GM21786 (cell line): ENCODE results near the gene GALNTL6.

Experiments used
- ATAC-seq: cut with Tn5 transposase; IDR thresholded peaks from one replicate; pipeline ENCODE4 v1.9.1; 2021; ENCODE audit not compliant: unreplicated experiment

Gene GALNTL6

DNA sequence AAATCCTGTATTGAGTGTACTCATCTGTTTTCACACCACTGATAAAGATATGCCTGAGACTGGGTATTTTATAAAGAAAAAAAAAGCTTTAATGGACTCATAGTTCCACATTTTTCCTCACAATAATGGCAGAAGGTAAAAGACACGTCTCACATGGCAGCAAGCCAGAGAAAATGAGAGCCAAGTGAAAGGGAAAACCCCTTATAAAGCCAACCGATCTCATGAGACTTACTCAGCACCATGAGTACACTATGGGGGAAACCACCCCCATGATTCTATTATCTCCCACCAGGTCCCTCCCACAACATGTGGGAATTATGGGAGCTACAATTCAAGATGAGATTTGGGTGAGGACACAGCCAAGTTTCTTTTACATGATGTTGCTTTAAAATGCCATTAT lies 171.9 kb downstream of the GALNTL6 start:
- ATAC-seq, result no peak

DNA sequence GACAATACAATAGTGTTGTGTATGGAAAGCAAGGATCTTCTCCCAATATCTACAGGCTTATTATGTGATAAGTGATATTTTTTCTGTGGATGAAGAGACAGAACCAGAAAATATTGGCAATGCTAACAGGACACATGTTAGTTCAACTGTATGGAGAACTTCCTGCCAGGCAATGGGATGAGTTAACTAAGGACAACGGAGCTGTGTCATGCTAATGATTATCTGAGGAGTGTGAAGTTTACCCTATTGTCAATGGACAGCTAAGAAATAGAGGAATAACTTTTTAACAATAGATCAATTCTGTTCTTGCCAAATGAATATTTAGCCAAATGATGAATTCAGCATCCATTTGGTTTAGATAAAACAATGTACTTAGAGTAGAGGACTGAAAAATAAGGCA lies 180.0 kb downstream of the GALNTL6 start:
- ATAC-seq, result no peak

DNA sequence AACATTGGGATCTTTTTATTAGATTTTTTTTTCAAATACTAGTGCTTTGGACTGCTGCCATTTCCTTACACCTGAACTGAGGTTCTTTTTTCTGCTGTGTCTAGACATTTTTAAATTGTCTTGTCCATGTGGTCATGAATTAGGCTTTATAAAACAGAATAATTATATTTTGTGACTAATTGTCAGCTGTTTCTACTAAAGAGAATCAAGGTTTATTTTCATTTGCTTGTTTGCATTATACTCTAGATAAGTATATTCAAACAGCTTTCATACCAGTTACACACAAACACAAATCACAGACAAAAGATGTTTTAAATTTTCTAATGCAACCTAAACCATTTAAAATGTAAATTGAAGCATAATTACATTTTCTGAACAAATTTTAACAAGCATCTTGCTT lies 194.7 kb downstream of the GALNTL6 start:
- ATAC-seq, result no peak

DNA sequence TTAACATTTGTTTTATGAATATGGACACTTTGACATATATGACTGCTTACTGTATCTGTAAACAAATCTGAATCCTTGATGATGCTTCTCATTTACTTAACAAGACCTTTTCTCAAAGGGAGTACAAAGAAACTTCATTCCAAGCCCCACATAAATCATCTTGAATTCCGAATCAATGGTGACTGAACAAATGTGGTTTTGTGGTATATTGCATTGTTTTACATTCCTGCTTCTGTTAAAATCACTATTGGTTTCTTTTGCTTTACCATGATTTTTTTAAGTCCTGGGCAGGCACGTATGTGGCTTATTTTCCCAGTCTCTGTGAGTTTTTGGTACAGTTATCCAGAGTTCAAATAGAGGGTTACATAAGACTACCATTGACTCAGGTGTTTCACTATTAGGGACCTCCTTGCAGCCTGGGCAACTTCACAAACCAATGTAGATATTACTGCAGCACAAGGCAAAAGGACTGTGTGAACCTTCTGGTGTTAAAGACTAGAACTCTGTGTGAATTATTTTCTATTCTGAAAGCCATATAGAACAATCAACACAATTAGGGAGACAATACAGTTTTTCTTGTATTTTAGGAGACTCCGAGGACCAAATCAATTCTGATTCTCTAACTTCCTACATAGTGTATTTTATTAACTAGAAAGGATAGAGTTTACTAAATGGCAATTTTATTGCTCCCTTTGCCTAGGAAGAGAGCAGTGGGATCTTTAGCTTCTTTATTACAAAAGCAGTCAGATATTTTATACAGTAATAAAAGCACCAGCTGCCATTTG lies 196.4 kb downstream of the GALNTL6 start:
- ATAC-seq, result no peak

DNA sequence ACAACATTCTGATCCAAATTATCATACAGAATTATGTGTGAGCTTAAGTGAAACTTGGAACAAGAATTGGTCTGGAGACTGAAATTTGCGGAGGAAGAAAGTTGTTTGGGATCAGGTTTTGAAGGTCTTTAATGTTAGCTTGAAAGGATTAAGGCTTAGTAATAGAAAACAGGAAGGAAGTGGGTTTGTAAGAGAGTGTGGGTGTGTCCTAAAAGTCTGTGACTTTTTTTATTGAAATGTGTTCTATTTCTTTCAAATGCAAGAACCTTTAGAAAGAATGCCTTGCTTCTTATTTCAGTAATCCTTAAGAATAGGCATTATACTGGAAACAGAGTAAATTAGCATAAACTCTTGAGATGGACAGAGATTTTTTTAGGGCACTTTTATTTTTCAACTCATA lies 198.0 kb downstream of the GALNTL6 start:
- ATAC-seq, result no peak

DNA sequence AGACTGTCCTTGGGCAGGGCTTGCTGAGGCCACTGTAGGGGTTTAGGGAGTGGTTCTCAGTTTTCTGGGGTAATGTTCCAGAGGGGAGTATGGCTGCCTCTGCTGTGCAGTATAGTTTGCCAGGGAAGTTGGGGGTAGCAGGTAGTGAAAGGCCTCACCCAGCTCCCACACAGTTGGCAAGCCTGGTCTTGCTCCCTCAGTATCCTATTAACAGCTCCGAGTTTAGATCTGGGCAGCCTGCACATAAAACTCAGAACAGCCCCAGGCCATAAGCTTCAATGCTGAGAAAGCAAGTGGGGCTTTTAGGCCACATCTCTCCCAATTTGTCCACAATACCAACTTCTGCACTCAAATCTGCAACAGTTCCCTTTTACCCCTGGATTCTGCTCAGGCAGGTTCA lies 205.2 kb downstream of the GALNTL6 start:
- no peak for ATAC-seq

DNA sequence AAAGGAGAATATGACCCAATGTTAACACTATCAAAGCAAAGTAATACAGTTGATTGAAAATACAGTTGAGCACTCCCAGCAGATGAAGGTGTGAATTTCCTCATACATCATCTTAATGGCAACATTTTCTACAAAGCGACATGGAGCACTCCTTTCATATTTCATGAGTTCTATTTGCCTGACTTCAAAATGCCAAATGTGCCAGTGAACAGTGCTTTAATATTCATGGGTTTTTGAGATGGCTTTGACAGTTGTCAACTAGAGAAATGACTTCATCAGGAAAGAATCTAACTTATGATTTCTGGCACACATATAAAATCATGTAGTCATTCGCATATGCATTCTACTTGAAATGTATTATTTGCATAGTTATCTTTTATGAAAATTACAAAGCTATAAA lies 222.4 kb downstream of the GALNTL6 start:
- ATAC-seq, result no peak

DNA sequence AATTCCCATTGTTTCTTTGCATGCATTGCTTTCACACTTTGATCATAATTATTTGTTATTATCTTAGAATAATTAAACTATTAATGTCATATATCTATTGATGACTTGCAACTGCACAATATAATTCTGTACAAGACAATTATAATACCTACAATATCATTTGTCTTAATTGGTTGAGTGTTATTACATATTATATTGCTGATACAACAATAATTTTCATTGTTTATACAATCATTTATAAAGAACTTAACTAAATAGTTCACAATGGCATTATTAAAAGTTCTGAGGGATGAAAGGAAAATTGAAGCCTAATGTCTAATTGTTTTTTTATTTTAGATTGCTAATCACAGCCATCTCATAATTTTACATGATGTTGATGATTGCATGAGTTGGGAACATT lies 227.6 kb downstream of the GALNTL6 start:
- ATAC-seq, result no peak

DNA sequence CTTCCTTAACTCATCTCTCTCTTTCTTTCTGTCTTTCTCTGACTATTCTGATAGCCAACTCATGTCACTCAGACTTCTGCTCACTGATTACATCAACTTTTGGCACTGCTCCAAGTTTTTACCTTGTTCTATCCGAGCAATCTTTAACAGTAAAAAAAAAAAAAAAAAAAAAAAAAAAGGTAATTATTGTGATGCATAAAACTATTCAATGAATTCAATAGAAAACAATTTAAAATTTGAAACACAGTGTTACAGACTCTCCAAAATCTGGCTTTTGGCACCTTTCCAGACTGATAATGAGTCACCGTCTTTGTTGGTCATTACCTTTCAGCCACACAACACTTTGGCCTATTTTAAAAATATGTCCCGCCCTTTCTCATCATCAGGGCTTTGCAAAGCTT lies 229.5 kb downstream of the GALNTL6 start:
- no peak for ATAC-seq

DNA sequence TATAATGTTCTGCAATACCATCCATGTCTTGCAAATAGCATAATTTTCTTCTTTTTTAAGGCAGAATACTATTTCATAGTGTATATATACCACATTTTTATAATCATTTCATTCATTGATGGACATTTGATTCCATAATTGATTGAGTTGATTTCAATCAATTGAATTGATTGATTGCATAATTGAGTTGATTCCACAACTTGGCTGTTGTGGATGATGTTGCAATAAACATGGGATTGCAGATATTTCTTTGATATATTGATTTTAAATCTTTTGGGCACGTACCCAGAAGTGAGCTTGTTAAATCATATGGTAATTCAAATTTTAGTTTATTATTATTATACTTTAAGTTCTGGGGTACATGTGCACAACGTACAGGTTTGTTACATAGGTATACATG lies 232.8 kb downstream of the GALNTL6 start:
- ATAC-seq, result no peak

DNA sequence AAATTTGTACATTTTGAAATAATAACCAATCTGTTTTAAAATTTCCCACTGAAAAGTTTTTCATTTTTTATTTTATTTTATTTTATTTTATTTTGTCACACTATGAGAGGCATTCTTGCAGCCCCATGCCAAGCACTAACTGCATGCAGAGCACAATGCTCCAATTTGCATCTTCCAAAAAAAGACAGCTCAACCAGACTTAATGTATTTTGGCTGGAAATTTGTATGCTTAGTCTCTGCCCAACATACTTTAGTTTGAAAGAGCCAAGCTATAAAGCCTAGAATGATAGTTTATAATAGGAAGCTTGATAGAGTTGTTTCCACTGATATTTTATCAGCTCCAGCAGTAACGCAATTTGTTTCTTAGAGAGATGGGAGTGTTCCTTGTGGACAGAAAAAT lies 235.5 kb downstream of the GALNTL6 start:
- no peak for ATAC-seq

DNA sequence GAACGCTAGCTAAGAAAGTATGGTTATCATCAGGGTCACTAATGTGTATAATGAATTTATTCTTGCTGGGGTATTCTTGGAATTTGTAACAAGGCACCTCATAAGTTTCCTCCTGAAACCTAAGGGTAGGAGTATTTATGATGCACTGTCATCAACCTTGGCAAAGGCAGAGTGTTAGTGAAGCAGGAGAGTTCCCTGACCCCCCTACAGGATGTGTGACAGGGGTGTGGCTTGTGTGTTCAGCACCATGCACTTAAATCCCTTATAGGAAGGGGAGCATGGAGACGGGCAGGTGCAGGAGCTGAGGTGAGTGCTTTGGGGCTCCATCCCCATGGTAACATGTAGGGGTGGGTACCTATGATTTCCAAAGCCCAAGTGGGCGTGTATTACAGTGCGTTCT lies 237.7 kb downstream of the GALNTL6 start:
- no peak for ATAC-seq

DNA sequence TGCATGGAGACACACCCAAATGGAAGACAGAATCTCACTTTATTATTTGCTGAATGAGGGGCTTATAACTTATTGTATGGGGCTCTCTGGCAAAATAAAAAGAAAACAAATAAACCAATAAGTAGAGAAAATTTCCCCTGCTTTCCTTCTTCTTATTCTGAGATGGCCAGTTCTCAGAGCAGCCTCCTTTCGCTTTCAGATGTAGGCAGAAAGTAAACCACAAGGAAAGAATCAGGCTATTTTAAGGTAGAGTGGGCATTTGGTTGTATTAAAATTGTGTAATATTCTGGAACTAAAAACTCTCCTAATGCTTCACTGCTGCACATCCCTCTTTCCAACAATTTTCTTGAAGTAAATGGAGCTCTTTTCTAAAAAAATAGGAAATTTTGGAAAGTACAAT lies 241.8 kb downstream of the GALNTL6 start:
- ATAC-seq, result peak; percentile 91

DNA sequence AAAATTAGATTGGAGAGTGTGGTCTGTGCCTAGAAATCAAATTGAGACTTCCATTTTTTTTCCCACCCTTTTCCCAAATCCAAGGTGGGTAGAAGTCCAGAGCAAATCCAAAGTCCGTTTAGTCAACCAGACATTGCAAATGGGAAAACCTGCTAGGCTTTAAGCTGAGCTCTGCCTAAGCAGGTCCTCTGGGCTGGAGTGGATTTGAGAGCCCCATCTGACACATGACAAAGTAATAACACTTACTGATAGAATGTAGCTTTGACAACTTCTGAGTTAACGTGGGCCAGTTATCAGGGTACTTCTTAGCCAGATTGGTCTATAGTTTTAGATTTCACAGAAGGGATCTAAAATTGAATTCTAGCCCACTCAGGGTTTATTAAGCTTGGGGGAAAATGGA lies 242.3 kb downstream of the GALNTL6 start:
- no peak for ATAC-seq

DNA sequence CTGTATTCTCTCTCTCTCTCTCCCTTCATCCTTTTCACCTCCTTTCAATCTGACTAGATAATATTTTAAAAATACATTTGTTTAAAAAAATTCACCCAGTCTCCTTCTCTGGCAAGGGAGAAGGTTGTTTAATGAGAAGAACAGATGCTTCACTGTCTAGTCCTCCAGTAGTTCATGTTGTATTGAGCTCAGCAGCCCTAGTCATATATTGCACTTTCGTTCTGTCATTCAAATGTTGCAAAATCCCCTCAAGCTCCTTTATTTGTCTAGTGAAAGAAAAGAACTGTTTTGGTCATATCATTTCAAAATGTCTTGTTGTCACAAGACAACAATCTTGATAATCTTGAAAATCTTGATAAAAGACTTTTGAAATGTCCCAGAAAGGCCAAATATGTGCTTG lies 248.0 kb downstream of the GALNTL6 start:
- ATAC-seq, result peak; percentile 71

DNA sequence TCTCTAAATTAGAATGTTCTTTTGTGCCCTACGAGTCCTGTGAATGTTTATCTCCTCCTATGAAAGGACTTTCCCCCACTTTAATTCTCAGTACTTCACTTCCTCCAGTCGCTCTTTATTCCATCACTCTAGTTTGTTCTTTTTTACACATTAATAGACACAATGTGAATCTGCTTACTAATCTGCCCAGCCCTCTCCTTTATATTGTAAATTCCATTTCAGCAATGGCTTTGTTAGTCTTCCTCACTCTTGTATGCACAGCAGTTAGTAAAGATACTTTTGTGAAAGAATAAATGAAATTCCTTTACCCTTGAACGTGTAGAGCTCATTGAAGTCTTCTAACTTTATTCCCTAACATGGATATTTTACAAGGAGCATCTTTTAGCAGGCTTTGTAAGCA lies 255.3 kb downstream of the GALNTL6 start:
- ATAC-seq, result no peak

DNA sequence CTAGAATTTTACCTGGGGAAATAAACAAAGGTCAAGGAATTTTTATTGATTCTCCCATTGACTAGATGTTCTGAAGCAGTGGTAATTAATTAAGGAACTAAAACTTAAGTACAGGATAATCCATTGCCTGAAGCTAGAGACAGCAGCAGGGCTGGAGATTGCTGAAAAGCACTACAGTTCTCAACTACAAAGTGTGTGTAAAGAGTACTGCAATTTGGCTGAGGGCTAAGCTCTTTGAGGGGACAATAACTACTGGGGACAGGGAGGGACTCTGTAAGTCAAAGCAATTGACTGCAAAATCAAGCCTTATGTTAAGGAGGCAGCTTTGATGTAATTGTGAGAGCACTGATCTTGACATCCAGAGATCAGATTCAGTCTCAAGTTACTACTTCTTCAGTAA lies 260.4 kb downstream of the GALNTL6 start:
- ATAC-seq, result no peak

DNA sequence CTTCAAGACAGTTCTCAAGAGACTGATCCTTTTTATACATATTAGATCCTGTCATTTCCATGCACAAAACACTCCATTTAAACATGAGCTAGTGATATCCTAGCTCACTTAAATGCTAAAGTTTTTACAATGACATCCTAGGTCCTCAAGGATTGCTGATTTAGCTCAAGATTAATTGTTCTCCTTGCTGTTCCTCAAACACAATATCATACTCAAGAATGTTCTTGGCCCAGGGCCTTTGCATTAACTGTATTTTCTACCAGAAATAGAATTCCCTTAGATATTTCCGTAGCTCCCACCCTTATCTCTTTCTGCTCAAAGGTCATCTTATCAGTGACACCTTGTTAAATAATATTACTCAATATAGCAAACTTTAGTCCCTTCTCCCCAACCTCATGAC lies 270.1 kb downstream of the GALNTL6 start:
- ATAC-seq, result no peak

DNA sequence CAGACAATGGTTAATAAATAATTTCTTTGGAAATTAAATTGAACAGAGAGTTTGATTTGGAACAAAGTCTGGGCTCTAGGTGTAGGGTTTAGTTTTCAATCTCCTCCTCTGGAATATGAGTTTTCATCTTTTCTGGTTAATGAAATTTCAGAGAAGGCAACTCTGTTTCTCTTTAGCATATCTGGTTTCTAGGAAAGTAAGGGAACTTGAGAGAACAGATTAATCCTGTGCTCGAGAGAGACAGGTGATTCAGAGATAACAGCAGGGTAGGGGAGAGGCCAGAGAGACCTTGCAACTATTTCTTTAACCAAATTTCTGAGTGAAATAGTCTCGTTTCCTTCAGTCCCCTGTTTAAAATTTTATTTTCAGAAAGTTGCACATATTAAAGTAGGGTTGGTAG lies 275.4 kb downstream of the GALNTL6 start:
- ATAC-seq, result no peak

DNA sequence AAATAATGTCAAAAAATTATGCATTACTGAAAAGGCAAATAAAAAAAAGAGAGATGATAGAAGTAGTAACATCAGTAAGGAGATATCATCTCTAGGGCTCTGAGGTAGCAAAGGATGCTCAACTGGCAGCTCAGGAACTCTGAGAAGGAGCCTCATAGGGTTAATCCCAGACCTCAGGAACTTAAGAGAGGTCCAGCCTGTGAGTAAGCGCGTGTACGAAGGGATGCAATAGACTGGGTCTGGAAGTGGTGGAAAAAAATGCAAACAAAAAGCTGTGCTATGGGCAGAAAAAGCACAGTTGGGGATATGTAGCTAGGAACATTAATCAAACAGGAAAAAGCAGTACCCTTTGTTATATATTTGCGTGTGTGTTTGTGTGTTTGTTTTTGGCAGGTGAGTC lies 282.0 kb downstream of the GALNTL6 start:
- no peak for ATAC-seq

DNA sequence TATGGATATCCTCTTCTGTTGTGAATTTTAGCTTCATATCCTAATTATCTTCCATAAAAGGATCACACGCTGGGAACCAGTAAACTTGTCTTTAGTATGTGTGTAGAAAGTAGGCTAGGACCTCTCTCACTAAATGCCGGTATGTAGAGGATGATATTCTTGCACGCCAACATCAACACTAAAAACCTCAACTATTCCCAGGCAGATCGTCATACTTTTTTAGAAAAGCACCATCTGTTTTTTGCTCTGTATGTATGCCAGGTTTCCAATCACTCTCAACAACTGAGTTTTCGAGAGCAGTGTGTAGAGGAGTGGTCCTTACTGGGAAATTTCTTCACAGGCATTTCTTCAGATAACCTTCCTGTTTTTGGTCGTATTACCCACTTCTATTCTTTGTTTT lies 283.6 kb downstream of the GALNTL6 start:
- no peak for ATAC-seq

DNA sequence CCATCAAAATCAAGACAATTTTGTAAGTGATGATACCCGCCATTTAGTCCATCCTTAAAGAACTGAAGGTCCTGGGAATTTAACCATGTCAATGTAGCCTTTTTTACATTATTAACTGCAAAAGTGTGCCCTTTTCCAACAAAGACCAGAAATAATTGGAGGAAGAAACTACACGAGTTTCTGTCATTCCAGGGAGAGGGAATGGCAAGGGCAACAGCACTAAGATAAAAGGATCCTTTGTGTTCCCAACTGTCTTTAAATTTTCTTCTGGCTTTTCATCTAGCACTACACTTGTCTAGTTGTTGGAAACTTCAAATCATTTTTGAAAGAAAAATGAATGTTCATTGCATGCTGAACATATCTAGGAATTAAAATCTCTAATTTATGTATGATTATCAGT lies 286.2 kb downstream of the GALNTL6 start:
- ATAC-seq, result no peak

DNA sequence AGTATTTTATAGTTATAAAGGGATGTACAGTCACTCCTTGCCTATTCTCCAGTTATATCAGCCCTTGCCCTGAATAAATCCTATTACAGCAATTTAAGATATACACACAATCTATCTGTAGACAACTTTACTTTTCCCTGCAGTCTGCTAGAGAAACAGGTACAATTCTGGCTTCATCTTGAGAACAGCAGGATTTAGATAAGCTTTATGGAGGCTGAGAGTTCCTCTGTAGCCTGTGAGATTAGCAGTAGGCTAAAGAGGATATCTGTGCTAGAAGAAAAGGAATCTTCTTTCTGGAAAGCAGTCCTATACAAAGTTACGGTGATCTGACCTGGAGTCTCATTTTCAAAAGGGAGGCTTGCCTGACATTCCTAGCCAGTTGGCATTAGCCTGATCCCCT lies 290.3 kb downstream of the GALNTL6 start:
- no peak for ATAC-seq
